ENCODE measurements around the gene UBE2D2.

The UBE2D2 gene

GRCh38 chr5:139676951-139677735 lies 116.0 kb downstream of the UBE2D2 start:
- DNase-seq (ENCODE audit: low read depth in 2 of 2), result no peak

Data from fibroblast of skin of left quadriceps (primary cell).